Osteocyte (in vitro differentiated cells): ENCODE measurements around the gene MYO6. TPM values are rescaled to one million over a fixed set of nuclear protein-coding genes. Genes with fewer than 3 reads are reported as not detected.
"Not testable (repeated sequence)": the region's sequence is repeated elsewhere in the genome, so short reads cannot be mapped to it uniquely, and the experiment has no call there.

Source experiments
- DNase-seq: peaks from one replicate; pipeline ENCODE4 v3.0.0; 2021; ENCODE audit warnings: mixed read lengths; ENCODE audit not compliant: unreplicated experiment; ENCODE audit errors: extremely low spot score
- H3K27ac Mint-ChIP-seq: one replicate; pipeline ENCODE4 v1.8.0; 2021; ENCODE audit warnings: mild to moderate bottlenecking, mixed read lengths; ENCODE audit not compliant: unreplicated experiment
- H3K27me3 Mint-ChIP-seq: one replicate; pipeline ENCODE4 v1.8.0; 2021; ENCODE audit warnings: mixed read lengths; ENCODE audit not compliant: unreplicated experiment
- H3K36me3 Mint-ChIP-seq: one replicate; pipeline ENCODE4 v1.8.0; 2021; ENCODE audit warnings: mixed read lengths; ENCODE audit not compliant: unreplicated experiment
- H3K4me1 Mint-ChIP-seq: one replicate; pipeline ENCODE4 v1.8.0; 2021; ENCODE audit warnings: mixed read lengths; ENCODE audit not compliant: unreplicated experiment
- H3K4me3 Mint-ChIP-seq: one replicate; pipeline ENCODE4 v1.8.0; 2021; ENCODE audit warnings: mild to moderate bottlenecking, moderate library complexity, mixed read lengths; ENCODE audit not compliant: unreplicated experiment
- H3K9me3 Mint-ChIP-seq: one replicate; pipeline ENCODE4 v1.8.0; 2021; ENCODE audit warnings: mixed read lengths; ENCODE audit not compliant: unreplicated experiment
- CTCF ChIP-seq: fragments of 200-600 bp; sonication (generic); IDR thresholded peaks from 2 replicates; pipeline ENCODE4 v1.5.0; 2021; ENCODE audit warnings: antibody characterized with exemption, mild to moderate bottlenecking, moderate library complexity
- long read RNA-seq: library from polyadenylated mRNA; unstranded; transcript quantifications from one replicate; pipeline ENCODE4 v2.0.0, GENCODE V29; 2021
- total RNA-seq: library from RNA; stranded (reverse); gene quantifications from 2 replicates; pipeline ENCODE4 v1.2.1, GENCODE V29; 2021

MYO6 gene
- total RNA-seq: 61.6 and 62.6 TPM in 2 replicates
- long read RNA-seq, partial matches to known transcripts: 1,163 of 1,236 reads
- long read RNA-seq, other reads (novel, unspliced or antisense): 73 of 1,236 reads

GRCh38 chr6:75748743-75749538 is at the start of gene MYO6:
MYO6 (plus strand) TSS chr6:75749239; CDS start chr6:75817548, 68,309 bp downstream.
- no peaks in the 10 kb centered on the region for H3K27me3 Mint-ChIP-seq
- peaks cover 46% of the 10 kb centered on the region for H3K4me1 Mint-ChIP-seq
- DNase-seq: peak; percentile 94
- peak within 1 kb of the TSS; percentile 94 for H3K4me3 Mint-ChIP-seq
- no peaks in the 10 kb centered on the region for H3K36me3 Mint-ChIP-seq
- peak within 1 kb of the TSS; percentile 97 for H3K27ac Mint-ChIP-seq
- TF ChIP-seq CTCF: peak; percentile 4
- H3K9me3 Mint-ChIP-seq: no peaks in the 10 kb centered on the region

GRCh38 chr6:75708334-75708733 is 40.7 kb upstream of the MYO6 start:
- DNase-seq, H3K4me3 Mint-ChIP-seq, H3K9me3 Mint-ChIP-seq, H3K27me3 Mint-ChIP-seq, H3K27ac Mint-ChIP-seq, H3K4me1 Mint-ChIP-seq: not testable (repeated sequence)
- H3K36me3 Mint-ChIP-seq: peaks cover 48% of the 10 kb centered on the region

- peaks cover 49% of the 10 kb centered on the region for H3K36me3 Mint-ChIP-seq
- peaks cover 7% of the 10 kb centered on the region for H3K4me1 Mint-ChIP-seq
- DNase-seq: no peak
- peak overlapping the region; percentile 27 for H3K27ac Mint-ChIP-seq
- no peak overlapping the region for H3K4me3 Mint-ChIP-seq
- H3K27me3 Mint-ChIP-seq: no peaks in the 10 kb centered on the region
- no peaks in the 10 kb centered on the region for H3K9me3 Mint-ChIP-seq
- TF ChIP-seq CTCF: no peak
Measured at GRCh38 chr6:75711173-75711572, 37.9 kb upstream of the MYO6 start.

GRCh38 chr6:75719133-75719532 is 29.9 kb upstream of the MYO6 start:
- Mint-ChIP-seq H3K4me1 (no peaks in the 10 kb centered on the region), H3K4me3 (no peak overlapping the region), H3K36me3 (peaks cover 28% of the 10 kb centered on the region), H3K27ac (no peak overlapping the region), H3K27me3 (no peaks in the 10 kb centered on the region), H3K9me3 (no peaks in the 10 kb centered on the region)
- no peak for TF ChIP-seq CTCF
- no peak for DNase-seq

GRCh38 chr6:75723382-75723781 is 25.7 kb upstream of the MYO6 start:
- H3K9me3 Mint-ChIP-seq: no peaks in the 10 kb centered on the region
- TF ChIP-seq CTCF: no peak
- H3K27ac Mint-ChIP-seq: no peak overlapping the region
- no peak overlapping the region for H3K4me3 Mint-ChIP-seq
- H3K36me3 Mint-ChIP-seq: peaks cover 6% of the 10 kb centered on the region
- H3K27me3 Mint-ChIP-seq: no peaks in the 10 kb centered on the region
- DNase-seq: no peak
- H3K4me1 Mint-ChIP-seq: no peaks in the 10 kb centered on the region
